Activated CD4-positive, alpha-beta memory T cell treated with anti-CD3 and anti-CD28 coated beads, Interleukin-2, amount 10 ng/mL, durations not matched to agents 7 days and 5 days (primary cell): Measurements from ENCODE around the gene STXBP6. TPM values are rescaled to one million over a fixed set of nuclear protein-coding genes. Genes with fewer than 3 reads are reported as not detected.

Experiments
- CTCF ChIA-PET: fragments of 350-600 bp; sonication (Branson Sonifier 250); formaldehyde crosslinking; loops from one replicate; lab custom pipeline; 2021; ENCODE audit warnings: antibody characterized with exemption, inconsistent platforms; lab: Charles Lee
- POLR2A ChIA-PET: fragments of 350-600 bp; sonication (Branson Sonifier 250); formaldehyde crosslinking; loops from one replicate; lab custom pipeline; 2021; ENCODE audit warnings: antibody characterized with exemption; lab: Charles Lee
- DNase-seq: peaks from one replicate; pipeline ENCODE4 v3.0.0-alpha.2; 2020
- H3K27ac Mint-ChIP-seq: one replicate; pipeline ENCODE4 v1.8.0; 2021; ENCODE audit warnings: mild to moderate bottlenecking, mixed read lengths
- H3K27me3 Mint-ChIP-seq: one replicate; pipeline ENCODE4 v1.8.0; 2021; ENCODE audit warnings: mixed read lengths
- H3K36me3 Mint-ChIP-seq: one replicate; pipeline ENCODE4 v1.8.0; 2021; ENCODE audit warnings: low read depth, mixed read lengths
- H3K4me1 Mint-ChIP-seq: one replicate; pipeline ENCODE4 v1.8.0; 2021; ENCODE audit warnings: mixed read lengths
- H3K4me3 Mint-ChIP-seq: one replicate; pipeline ENCODE4 v1.8.0; 2021; ENCODE audit warnings: mild to moderate bottlenecking, mixed read lengths
- H3K9me3 Mint-ChIP-seq: one replicate; pipeline ENCODE4 v1.8.0; 2021; ENCODE audit warnings: mixed read lengths
- total RNA-seq, 2 experiments: library from RNA; stranded (reverse); gene quantifications; one replicate each; pipeline ENCODE4 v1.2.3, GENCODE V29; 2021

Gene STXBP6
- total RNA-seq, 2 experiments from 2014 or later = not detected

DNA sequence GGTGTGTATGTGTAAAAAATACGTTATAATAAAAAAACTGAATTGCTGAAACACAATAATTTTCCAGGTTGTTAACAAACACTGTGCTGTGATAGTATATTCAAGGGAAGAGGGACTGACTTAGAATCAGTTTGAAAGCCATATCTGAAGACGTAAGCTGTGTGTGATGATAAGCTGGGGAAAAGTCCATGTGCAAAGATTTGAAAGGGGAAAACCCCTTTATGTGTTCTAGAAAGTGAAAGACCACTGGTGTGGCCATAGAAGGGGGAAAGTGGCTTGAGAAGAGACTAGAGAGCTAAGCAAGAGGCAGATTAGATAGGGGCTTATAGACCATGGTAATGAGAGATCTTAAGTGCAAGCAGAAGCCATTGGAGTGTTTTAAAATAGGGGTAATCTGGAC lies 220.1 kb downstream of the STXBP6 start:
- POLR2A ChIA-PET = no interaction called here
- no peak for DNase-seq
- Mint-ChIP-seq H3K4me3 (no peak overlapping the region), H3K9me3 (no peaks in the 10 kb centered on the region), H3K27me3 (peaks cover 17% of the 10 kb centered on the region), H3K4me1 (no peaks in the 10 kb centered on the region), H3K36me3 (no peaks in the 10 kb centered on the region), H3K27ac (no peak overlapping the region)
- CTCF ChIA-PET = no interaction called here

DNA sequence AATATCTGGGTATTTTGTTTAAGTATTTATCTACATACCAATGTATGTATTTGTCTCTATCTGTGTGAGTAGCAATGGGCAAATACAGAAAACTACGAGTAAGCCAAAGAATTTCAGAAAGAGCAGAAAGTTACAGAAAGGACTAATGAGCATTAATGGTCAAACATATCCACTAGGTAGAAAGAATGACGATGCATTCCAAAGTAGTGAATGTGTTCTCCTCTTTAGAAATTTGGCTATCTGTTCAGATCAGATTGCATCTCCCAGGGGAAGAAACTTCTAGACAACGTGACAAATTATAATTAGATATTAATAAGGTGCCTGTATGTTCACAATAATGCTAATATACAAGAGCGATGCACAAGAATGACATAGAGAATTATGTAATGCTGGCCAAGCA lies 221.5 kb downstream of the STXBP6 start:
- Mint-ChIP-seq H3K4me3 (no peak overlapping the region), H3K36me3 (no peaks in the 10 kb centered on the region), H3K9me3 (no peaks in the 10 kb centered on the region), H3K27me3 (peaks cover 13% of the 10 kb centered on the region), H3K4me1 (no peaks in the 10 kb centered on the region), H3K27ac (no peak overlapping the region)
- DNase-seq = no peak
- CTCF ChIA-PET = no interaction called here
- POLR2A ChIA-PET = no interaction called here

DNA sequence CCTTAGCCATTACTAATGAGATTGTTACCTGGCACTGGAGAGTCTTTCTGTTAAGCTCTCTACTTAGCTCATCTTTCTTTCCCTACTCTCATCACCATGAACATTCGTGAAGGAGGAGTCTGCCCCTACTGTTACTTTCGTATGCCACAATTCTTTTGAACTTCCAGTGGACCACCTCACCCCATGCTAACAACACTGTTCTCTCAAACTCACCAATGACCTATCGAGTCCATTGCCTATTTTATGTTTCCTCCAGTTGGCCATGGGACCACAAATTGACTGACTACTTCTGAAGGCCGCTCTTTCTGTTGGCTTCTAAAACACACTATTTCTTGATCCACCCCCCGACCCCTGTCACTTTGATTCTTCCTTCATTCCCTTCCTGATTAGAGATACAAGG lies 223.6 kb downstream of the STXBP6 start:
- no peak for DNase-seq
- H3K4me3 Mint-ChIP-seq = no peak overlapping the region
- no peaks in the 10 kb centered on the region for H3K36me3 Mint-ChIP-seq
- no peaks in the 10 kb centered on the region for H3K4me1 Mint-ChIP-seq
- ChIA-PET POLR2A (no interaction called here), CTCF (no interaction called here)
- H3K27me3 Mint-ChIP-seq = peaks cover 21% of the 10 kb centered on the region
- no peaks in the 10 kb centered on the region for H3K9me3 Mint-ChIP-seq
- H3K27ac Mint-ChIP-seq = no peak overlapping the region

DNA sequence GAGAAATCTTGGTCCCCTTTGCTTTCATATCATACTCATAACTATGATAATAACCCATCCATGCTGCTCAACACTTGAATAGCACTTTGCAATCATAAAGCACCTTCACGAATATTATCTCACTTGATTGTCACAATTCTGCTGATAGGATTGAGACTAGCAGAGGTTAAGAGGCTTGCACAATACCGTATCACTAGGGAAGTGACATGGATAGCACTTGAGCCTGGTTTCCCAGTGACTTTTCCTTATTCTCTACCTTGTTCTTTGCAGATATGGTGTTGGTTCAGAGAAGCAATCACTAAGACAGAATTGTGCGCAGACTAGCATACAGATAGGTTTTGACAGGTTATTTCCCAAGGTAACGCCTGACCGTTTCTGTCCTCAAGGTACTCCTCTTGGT lies 229.3 kb downstream of the STXBP6 start:
- H3K9me3 Mint-ChIP-seq = no peaks in the 10 kb centered on the region
- ChIA-PET CTCF (no interaction called here), POLR2A (no interaction called here)
- no peaks in the 10 kb centered on the region for H3K36me3 Mint-ChIP-seq
- H3K4me1 Mint-ChIP-seq = no peaks in the 10 kb centered on the region
- H3K27ac Mint-ChIP-seq = no peak overlapping the region
- H3K4me3 Mint-ChIP-seq = no peak overlapping the region
- no peak for DNase-seq
- peaks cover 15% of the 10 kb centered on the region for H3K27me3 Mint-ChIP-seq

DNA sequence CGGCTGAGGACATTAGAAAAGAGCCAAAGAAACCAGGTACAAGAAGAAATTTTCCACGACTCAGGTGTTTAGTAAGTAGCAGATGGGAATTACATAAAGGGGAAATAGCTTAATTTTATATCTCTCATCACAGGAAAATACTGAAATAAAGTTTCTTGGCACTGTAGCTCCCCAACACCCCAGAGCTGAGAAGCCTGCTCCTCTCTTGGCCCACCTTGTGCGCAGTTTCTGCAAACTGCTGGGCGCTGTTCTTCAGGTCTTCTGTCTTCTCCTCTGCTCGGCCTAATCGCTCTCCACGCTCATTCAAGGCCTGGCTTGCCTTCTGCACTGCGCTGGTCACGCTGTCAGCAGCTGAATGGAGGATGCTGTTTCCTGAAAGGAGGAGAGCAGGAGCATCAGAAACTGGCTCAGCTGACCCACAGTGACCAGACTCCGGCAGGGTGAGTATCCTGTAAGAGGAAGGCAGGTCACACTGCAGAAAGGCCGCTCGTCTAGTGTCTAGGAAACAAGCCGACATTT lies 231.1 kb downstream of the STXBP6 start:
- Mint-ChIP-seq H3K4me1 (no peaks in the 10 kb centered on the region), H3K27ac (no peak overlapping the region), H3K27me3 (peaks cover 17% of the 10 kb centered on the region), H3K9me3 (no peaks in the 10 kb centered on the region), H3K4me3 (no peak overlapping the region), H3K36me3 (no peaks in the 10 kb centered on the region)
- ChIA-PET CTCF (no interaction called here), POLR2A (interaction anchor here (0.6 kb wide), 1 partner anchor 9 kb away, joined by 4 read pairs; no protein-coding TSS in a partner anchor)
- no peak for DNase-seq

DNA sequence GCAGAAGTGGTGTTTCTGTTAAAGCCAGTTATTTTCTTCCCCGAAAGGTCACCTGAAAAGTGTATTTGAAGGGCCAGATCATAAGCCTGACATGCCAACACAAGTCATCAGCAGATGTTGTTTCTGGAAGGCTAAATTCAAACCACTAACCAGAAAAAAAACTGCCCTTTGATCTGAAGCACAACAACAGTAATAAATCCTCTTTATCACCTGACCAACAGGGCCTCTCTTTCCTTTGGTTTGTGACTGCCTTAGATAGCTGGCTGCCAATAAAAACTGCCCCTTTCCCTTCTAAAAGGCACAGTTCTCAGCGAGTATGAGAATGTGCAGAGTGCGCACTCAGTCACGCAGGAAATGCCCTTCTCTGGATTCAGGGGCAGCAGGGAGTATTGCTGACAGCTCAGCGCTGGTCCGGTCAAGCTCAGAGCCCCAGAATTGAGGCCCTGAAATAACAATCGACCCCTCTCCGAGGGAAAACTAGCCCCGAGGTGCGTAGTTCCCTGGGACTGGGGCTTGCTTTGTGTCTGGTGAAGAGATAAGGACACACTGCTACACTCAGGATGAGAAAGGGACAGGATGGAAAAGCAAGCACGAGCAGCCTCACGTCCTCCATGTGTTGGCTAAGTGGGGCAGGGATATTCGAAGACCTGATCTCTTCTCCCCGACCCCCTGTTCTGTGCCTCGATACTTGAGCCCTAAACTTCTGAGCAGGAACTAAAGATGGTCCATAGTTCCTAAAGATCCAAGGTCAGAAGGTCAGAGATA lies 231.7 kb downstream of the STXBP6 start:
- no peak for DNase-seq
- peaks cover 22% of the 10 kb centered on the region for H3K27me3 Mint-ChIP-seq
- no peaks in the 10 kb centered on the region for H3K9me3 Mint-ChIP-seq
- no peak overlapping the region for H3K27ac Mint-ChIP-seq
- no peak overlapping the region for H3K4me3 Mint-ChIP-seq
- POLR2A ChIA-PET = no interaction called here
- H3K36me3 Mint-ChIP-seq = no peaks in the 10 kb centered on the region
- H3K4me1 Mint-ChIP-seq = no peaks in the 10 kb centered on the region
- CTCF ChIA-PET = no interaction called here

DNA sequence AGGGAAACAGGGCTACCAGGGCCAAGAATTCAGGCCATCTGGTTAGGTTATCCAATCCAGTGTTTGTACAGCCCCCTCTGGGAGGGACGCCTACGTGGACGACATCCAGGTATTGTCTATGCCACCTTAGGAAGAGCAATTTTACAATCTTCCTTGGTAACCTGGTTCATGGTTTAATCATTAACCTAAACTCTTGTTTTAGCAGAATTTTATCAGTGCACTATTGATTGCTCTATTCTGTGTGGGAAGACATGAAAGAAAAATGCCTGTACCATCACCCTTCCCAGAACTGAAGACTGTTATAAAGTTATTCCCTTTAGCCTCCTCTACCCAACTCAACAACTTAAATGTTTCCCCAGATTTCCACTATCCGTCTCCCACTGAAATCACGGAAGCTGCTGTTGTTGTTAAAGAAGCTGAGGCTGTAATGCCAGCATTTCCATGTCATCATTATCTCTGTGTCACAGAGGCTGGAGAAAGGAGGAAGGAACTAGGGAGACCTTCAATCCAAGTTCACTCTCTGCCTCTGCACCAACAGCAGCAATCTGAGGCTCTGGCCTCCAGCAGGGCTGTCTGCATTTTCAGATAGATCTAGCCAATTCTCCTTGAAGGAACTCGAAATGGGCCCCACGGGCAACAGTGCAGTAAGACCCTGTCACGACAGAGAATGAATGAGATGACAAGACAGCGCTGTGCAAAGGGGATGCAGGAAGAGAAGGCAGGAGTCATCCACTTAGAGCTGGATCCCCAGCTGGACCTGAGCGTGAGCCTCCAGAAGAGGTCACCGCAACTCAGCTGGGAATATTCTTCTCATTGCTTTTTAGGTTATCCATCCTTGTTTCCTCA lies 232.5 kb downstream of the STXBP6 start:
- no peak for DNase-seq
- POLR2A ChIA-PET = no interaction called here
- no peak overlapping the region for H3K4me3 Mint-ChIP-seq
- no peaks in the 10 kb centered on the region for H3K9me3 Mint-ChIP-seq
- peaks cover 26% of the 10 kb centered on the region for H3K27me3 Mint-ChIP-seq
- H3K36me3 Mint-ChIP-seq = no peaks in the 10 kb centered on the region
- CTCF ChIA-PET = no interaction called here
- H3K4me1 Mint-ChIP-seq = no peaks in the 10 kb centered on the region
- H3K27ac Mint-ChIP-seq = no peak overlapping the region

DNA sequence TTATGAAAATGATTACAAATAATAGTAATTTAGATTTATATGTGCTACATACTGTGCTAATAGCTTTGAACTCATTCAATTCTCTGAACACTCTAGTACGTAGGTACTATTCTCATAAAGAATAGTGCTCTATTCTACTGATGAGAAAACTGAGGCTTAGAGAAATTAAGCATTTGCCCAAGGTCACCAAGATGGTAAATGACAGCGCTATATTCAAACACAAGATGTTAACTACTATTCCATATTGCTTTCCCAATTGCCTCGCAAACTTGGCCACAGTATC lies 233.1 kb downstream of the STXBP6 start:
- Mint-ChIP-seq H3K4me1 (no peaks in the 10 kb centered on the region), H3K9me3 (no peaks in the 10 kb centered on the region), H3K27me3 (peaks cover 21% of the 10 kb centered on the region), H3K36me3 (no peaks in the 10 kb centered on the region), H3K27ac (no peak overlapping the region), H3K4me3 (no peak overlapping the region)
- ChIA-PET CTCF (no interaction called here), POLR2A (no interaction called here)
- no peak for DNase-seq

DNA sequence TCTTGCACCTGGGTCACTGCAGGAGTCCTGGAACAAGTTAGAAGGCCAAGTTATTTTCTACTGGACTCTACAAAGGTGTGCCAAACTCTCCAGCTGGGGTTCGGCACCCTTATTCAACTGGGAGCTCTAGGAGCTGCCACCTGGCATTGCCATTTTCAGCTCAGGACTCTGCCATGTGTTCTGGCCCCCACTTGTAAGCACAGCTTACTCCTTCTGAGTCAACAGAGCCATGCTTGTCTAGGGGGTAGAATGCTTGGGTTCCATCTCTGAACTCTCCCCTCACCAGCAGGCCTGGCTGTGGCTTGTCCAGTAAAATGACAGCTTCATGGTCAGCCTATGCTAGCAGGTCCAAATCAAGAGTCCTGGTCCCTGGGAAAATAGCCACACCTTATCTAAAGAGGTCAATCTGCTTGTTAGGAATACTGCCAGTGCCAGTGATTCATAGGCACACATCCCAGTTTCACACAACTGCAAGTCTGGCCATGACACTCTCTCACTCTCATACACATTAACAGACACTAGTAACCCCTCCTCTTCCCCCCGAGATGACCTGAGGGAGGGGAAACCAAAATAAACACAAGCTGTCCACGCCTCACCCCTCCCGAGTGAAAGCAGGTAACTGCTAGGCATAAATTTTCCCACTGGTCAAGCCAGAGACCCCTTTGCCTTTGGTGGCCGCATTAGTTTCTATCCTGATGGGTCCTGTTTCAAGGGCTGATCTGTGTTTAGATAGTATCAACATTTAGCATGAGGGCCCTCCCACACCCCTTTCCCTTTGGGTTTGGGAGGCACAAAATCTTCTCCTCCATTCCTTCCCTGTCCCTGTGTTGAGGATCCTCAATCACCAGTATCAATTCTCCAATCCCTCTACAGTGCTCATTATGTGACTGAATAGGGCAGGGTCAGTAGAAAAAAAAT lies 233.7 kb downstream of the STXBP6 start:
- CTCF ChIA-PET = no interaction called here

DNA sequence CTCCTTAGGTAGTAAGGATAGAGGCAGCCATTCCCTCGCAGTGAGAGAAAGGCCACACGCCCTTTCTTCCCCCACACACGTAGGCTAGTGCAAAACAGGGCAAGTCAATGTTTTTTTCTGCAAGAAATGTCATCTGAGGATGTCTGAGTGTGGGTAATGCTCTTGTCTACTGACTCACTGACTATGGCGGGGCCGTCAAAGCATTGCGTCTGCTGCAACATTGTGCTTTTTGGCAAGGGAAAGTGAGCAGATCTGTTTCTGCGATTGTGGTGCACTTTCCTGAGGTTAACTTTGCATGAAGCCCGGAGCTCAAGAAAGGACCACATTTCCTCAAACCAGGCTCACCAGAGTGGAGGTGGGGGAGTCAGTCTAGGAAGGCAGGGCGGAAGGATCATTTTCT lies 234.4 kb downstream of the STXBP6 start:
- DNase-seq = no peak
- Mint-ChIP-seq H3K4me3 (no peak overlapping the region), H3K36me3 (no peaks in the 10 kb centered on the region), H3K4me1 (no peaks in the 10 kb centered on the region), H3K27me3 (peaks cover 15% of the 10 kb centered on the region), H3K9me3 (no peaks in the 10 kb centered on the region), H3K27ac (no peak overlapping the region)
- ChIA-PET POLR2A (no interaction called here), CTCF (no interaction called here)

More for the DNA sequence above, 233.7 kb downstream of the STXBP6 start:
- no peak overlapping the region for H3K4me3 Mint-ChIP-seq
- no peaks in the 10 kb centered on the region for H3K4me1 Mint-ChIP-seq
- no peak for DNase-seq
- H3K27ac Mint-ChIP-seq = no peak overlapping the region
- H3K36me3 Mint-ChIP-seq = no peaks in the 10 kb centered on the region
- peaks cover 16% of the 10 kb centered on the region for H3K27me3 Mint-ChIP-seq
- POLR2A ChIA-PET = no interaction called here
- H3K9me3 Mint-ChIP-seq = no peaks in the 10 kb centered on the region

DNA sequence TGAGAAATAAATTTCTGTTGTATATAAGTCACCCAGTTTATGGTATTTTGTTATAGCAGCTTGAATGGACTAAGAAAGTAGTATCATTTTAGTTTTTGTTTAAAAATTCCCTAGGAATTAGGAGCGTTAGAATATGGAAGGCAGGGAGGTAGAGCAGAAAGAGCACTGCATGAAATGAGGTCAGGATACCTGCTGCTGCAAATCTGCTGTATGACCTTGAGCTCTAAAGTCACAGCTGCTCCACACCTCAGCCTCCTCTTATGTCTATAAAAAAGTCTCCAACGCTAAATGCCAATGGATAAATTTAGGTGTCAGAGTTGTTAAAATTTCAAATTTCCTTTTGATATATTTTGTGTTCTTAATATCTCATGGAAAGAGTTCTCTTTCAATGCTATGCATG lies 235.0 kb downstream of the STXBP6 start:
- no peaks in the 10 kb centered on the region for H3K9me3 Mint-ChIP-seq
- ChIA-PET CTCF (no interaction called here), POLR2A (no interaction called here)
- DNase-seq = no peak
- no peaks in the 10 kb centered on the region for H3K36me3 Mint-ChIP-seq
- H3K27ac Mint-ChIP-seq = no peak overlapping the region
- H3K4me3 Mint-ChIP-seq = no peak overlapping the region
- H3K27me3 Mint-ChIP-seq = peaks cover 18% of the 10 kb centered on the region
- no peaks in the 10 kb centered on the region for H3K4me1 Mint-ChIP-seq

DNA sequence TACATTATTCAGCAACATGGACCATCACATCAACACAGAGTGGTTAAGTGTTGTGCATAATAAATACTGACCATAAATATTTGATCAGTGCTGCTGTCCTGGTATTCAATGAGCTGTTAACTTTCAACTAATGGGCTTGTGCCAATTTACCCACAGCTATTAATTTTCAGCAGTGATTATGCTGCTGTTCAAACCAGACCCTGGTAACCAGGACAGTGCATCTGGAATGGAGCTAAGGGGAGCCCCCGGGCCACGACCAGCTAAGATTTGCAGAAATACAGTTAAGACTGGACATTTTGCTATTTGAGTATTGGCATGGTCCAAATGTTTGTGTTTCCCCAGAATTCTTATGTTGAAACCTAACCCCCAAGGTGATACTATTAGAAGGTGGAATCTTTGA lies 235.6 kb downstream of the STXBP6 start:
- H3K27me3 Mint-ChIP-seq = peaks cover 18% of the 10 kb centered on the region
- no peaks in the 10 kb centered on the region for H3K36me3 Mint-ChIP-seq
- no peak overlapping the region for H3K4me3 Mint-ChIP-seq
- ChIA-PET CTCF (no interaction called here), POLR2A (no interaction called here)
- DNase-seq = no peak
- H3K4me1 Mint-ChIP-seq = no peaks in the 10 kb centered on the region
- no peak overlapping the region for H3K27ac Mint-ChIP-seq
- H3K9me3 Mint-ChIP-seq = no peaks in the 10 kb centered on the region

DNA sequence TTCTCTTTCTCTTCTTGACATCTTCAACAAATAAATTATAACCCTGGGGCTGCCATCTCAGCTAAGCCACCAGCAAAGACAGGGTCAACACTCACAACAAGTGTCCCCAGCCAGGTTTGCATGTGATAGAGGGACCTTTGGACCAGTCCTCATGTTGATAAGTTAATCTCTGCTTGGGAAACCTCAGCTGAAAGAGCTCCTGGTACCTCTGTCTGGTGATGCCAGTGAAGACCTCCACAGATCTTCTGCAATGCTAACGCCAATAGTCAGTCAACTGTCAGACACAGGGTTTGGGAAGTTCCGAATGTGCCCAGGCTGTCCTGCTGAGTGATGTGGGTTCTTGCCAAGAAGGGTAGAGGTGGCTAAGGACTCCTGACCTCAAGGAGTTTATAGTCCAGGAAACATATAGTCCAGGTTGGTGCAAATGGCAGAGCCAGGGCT lies 236.1 kb downstream of the STXBP6 start:
- H3K36me3 Mint-ChIP-seq = no peaks in the 10 kb centered on the region
- H3K27me3 Mint-ChIP-seq = peaks cover 21% of the 10 kb centered on the region
- H3K27ac Mint-ChIP-seq = no peak overlapping the region
- H3K9me3 Mint-ChIP-seq = no peaks in the 10 kb centered on the region
- H3K4me3 Mint-ChIP-seq = no peak overlapping the region
- CTCF ChIA-PET = no interaction called here
- no peaks in the 10 kb centered on the region for H3K4me1 Mint-ChIP-seq
- no peak for DNase-seq
- POLR2A ChIA-PET = no interaction called here
